GM19324 (cell line): ENCODE measurements around the gene EPB42.
"Not testable (repeated sequence)": the region's sequence is repeated elsewhere in the genome, so short reads cannot be mapped to it uniquely, and the experiment has no call there.

ENCODE experiments used
- ATAC-seq: cut with Tn5 transposase; IDR thresholded peaks from one replicate; pipeline ENCODE4 v1.9.1; 2021; ENCODE audit warnings: mild to moderate bottlenecking, moderate library complexity; ENCODE audit not compliant: unreplicated experiment, low FRiP score

EPB42 gene

DNA sequence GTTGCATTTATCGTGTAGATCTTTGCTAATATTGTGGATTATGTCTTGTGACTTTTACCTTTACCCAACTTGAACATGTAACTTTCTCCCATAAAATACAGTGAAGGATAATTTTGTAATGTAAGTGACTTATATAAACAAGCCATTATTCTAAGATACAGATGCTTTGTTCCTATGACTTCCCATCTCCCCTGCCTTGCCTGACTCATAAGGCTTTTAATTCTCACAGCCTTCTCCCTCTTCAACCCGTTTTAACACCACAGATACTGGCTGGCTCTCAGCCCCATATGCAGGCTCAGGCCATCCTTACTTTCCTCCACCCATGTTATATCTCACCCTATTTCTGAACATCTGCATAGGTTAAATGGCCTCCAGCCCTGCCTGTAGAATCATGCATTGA is 31.5 kb downstream of the EPB42 start:
- no peak for ATAC-seq

- ATAC-seq = no peak
Observed at GRCh38 chr15:43187544-43188155, 33.2 kb downstream of the EPB42 start.

- peak; percentile 8 for ATAC-seq
Observed at GRCh38 chr15:43186003-43186353, 34.8 kb downstream of the EPB42 start.

DNA sequence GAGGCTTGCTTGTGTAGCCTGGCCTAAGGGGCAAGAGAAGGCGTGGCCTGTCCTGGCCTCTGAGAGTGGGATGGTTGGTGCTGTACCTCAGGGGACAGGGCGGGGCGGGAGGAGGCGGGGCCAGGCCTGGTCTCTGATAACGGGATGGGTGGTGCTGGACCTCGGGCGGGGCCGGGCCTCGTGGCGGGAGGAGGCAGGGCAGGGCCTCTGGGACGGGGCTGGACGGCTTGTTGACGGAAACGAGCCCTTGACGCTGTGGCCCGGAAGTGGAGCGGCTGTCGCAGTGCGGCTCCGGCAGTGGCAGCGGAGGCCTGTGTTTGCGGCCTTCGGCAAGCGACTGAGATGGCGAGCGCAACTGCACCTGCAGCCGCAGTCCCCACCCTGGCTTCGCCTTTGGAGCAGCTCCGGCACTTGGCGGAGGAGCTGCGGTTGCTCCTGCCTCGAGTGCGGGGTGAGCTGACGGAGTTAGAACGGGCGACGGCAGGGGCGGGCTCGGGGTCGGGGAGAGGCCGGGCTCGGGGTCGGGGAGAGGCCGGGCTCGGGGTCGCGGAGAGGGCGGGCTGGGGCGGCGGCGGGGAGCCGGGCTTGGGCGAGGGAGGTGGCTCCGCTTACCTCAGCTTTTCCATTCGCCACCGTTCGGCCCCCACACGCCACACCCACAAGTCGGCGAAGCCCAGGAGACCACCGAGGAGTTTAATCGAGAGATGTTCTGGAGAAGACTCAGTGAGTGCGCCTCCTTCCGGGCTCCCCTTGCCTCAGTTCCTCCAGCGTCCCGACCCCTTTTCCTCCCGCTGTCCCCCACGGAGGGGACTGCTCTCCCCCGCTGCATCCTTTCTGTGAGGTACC is 35.4 kb downstream of the EPB42 start, which contains the start of gene CCNDBP1:
CCNDBP1 (plus strand) TSS at position 247 of the 846 bp plus-strand sequence; CDS start at position 343, 96 bp downstream.
- peak; percentile 95 for ATAC-seq

GRCh38 chr15:43184407-43185124 is 36.3 kb downstream of the EPB42 start:
- no peak for ATAC-seq

DNA sequence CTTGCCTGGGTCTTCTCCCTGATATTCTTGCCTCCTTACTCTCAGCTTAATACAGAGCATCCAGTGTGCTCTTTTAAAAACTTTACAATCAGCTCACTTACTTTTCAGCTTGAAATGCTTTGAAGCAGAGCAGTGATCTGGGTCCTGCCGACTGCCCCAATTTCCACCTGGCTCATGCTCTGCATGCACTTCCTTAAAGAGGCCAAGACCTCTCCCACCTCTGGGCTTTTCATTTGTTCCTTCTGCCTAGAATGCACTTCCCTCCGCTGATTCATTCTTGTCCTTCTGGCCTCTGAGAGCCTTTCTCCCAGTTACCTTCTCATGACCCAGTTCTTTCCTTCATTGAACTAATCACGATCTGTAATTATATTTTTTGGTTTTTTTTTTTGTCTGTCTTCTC is 37.5 kb downstream of the EPB42 start:
- ATAC-seq = no peak

DNA sequence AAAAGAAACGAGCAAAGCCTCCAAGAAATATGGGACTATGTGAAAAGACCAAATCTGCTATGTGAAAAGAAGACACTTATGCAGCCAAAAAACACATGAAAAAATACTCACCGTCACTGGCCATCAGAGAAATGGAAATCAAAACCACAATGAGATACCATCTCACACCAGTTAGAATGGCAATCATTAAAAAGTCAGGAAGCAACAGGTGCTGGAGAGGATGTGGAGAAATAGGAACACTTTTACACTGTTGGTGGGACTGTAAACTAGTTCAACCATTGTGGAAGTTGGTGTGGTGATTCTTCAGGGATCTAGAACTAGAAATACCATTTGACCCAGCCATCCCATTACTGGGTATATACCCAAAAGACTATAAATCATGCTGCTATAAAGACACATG is 43.7 kb downstream of the EPB42 start:
- ATAC-seq = not testable (repeated sequence)

GRCh38 chr15:43175656-43176309 is 45.0 kb downstream of the EPB42 start:
- ATAC-seq = not testable (repeated sequence)

- ATAC-seq = no peak
Observed at GRCh38 chr15:43169888-43170287, 50.9 kb downstream of the EPB42 start.

- ATAC-seq = no peak
Observed at GRCh38 chr15:43168192-43169107, 52.4 kb downstream of the EPB42 start.

DNA sequence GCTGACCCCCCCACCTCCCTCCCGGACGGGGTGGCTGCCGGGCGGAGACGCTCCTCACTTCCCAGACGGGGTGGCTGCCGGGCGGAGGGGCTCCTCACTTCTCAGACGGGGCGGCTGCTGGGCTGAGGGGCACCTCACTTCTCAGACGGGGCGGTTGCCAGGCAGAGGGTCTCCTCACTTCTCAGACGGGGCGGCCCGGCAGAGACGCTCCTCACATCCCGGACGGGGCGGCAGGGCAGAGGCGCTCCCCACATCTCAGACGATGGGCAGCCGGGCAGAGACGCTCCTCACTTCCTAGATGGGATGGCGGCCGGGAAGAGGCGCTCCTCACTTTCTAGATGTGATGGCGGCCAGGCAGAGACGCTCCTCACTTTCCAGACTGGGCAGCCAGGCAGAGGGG is 53.6 kb downstream of the EPB42 start:
- not testable (repeated sequence) for ATAC-seq

DNA sequence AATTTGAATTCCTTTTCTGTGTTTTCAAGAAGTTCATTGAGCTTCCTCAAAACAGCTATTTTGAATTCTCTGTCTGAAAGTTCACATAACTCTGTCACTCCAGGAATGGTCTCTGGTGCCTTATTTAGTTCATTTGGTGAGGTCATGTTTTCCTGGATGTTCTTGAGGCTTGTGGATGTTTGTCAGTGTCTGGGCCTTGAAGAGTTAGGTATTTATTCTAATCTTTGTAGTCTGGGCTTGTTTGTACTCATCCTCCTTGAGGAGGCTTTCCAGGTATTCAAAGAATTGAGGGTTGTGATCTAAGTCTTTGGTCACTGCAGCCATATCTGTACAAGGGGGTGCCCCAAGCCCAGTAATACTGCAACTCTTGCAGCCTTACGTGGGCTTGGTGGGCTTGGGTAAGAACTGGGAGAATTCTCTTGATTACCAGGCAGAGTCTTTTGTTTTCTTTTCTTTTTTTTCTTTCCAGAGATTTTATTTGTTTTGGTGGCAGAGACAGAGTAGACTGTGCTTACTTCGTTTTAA is 55.0 kb downstream of the EPB42 start:
- ATAC-seq = no peak

DNA sequence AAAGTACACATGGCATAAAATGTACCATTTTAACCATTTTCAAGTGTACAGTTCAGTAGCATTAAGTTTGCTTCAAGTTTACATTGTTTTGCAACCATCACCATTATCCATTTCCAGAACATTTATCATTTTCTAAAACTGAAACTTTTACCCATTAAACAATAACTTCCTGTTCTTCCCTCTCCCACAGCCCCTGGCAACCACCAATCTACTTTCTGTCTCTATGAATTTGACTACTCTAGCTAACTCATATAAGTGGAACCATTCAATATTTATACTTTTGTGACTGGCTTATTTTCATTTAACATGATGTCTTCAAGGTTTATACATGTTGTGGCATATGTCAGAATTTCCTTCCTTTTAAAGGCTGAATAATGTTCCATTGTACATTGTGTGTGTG is 67.5 kb downstream of the EPB42 start:
- no peak for ATAC-seq

GRCh38 chr15:43151688-43152087 is 69.1 kb downstream of the EPB42 start:
- ATAC-seq = no peak

GRCh38 chr15:43150191-43150929 is 70.5 kb downstream of the EPB42 start:
- ATAC-seq = no peak
